GM18909 (cell line): ENCODE data around the gene ARHGEF33.

ENCODE experiments used
- ATAC-seq: cut with Tn5 transposase; IDR thresholded peaks from one replicate; pipeline ENCODE4 v1.9.1; 2021; ENCODE audit warnings: mild to moderate bottlenecking; ENCODE audit not compliant: unreplicated experiment, poor library complexity

The ARHGEF33 gene

GRCh38 chr2:39007875-39008504 lies 118.3 kb downstream of the ARHGEF33 start:
- no peak for ATAC-seq

- no peak for ATAC-seq
Observed at GRCh38 chr2:39008665-39009064, 119.0 kb downstream of the ARHGEF33 start.

- ATAC-seq: no peak
Observed at GRCh38 chr2:39013871-39014270, 124.2 kb downstream of the ARHGEF33 start.

GRCh38 chr2:39015424-39015823 lies 125.7 kb downstream of the ARHGEF33 start:
- ATAC-seq: no peak

- no peak for ATAC-seq
Observed at GRCh38 chr2:39017334-39017733, 127.7 kb downstream of the ARHGEF33 start.

GRCh38 chr2:39018638-39019037 lies 129.0 kb downstream of the ARHGEF33 start:
- no peak for ATAC-seq

- no peak for ATAC-seq
Observed at GRCh38 chr2:39020383-39020782, 130.7 kb downstream of the ARHGEF33 start.

GRCh38 chr2:39022642-39023235 lies 133.1 kb downstream of the ARHGEF33 start:
- no peak for ATAC-seq

GRCh38 chr2:39023649-39024048 lies 134.0 kb downstream of the ARHGEF33 start:
- no peak for ATAC-seq

- ATAC-seq: no peak
Observed at GRCh38 chr2:39024833-39025232, 135.2 kb downstream of the ARHGEF33 start.
